Gastrocnemius medialis (tissue), 4 donors: Measurements from ENCODE around the gene FAM13A.

Experiments
- CTCF ChIP-seq, 5 experiments: fragments of 450-650 bp in 3 of 5; fragments of 200-600 bp in 2 of 5; sonication (generic) in 2 of 5; IDR thresholded peaks in 4 of 5; conservative IDR thresholded peaks in 1 of 5; 1 replicate in 4 of 5; 2 replicates in 1 of 5; pipeline ENCODE4 v1.5.1; 2016 to 2019; ENCODE audit warnings: antibody characterized with exemption in 5 of 5, mild to moderate bottlenecking in 3 of 5, moderate library complexity in 3 of 5
- POLR2A ChIP-seq, 2 donors: fragments of 450-650 bp; IDR thresholded peaks; one replicate each; pipeline ENCODE4 v1.6.1; 2017; ENCODE audit warnings: antibody characterized with exemption in 2 of 2, mild to moderate bottlenecking in 2 of 2, moderate library complexity in 2 of 2

GRCh38 chr4:88858752-88859151, 198.2 kb downstream of the FAM13A start:
- TF ChIP-seq CTCF (IDR thresholded peaks at IDR 0.05 in 4 of 5, conservative IDR thresholded peaks at IDR 0.05 in 1 of 5) (no peak), POLR2A (IDR thresholded peaks at IDR 0.05) (no peak)
